ENCODE results near the gene KIAA1755.

DNA sequence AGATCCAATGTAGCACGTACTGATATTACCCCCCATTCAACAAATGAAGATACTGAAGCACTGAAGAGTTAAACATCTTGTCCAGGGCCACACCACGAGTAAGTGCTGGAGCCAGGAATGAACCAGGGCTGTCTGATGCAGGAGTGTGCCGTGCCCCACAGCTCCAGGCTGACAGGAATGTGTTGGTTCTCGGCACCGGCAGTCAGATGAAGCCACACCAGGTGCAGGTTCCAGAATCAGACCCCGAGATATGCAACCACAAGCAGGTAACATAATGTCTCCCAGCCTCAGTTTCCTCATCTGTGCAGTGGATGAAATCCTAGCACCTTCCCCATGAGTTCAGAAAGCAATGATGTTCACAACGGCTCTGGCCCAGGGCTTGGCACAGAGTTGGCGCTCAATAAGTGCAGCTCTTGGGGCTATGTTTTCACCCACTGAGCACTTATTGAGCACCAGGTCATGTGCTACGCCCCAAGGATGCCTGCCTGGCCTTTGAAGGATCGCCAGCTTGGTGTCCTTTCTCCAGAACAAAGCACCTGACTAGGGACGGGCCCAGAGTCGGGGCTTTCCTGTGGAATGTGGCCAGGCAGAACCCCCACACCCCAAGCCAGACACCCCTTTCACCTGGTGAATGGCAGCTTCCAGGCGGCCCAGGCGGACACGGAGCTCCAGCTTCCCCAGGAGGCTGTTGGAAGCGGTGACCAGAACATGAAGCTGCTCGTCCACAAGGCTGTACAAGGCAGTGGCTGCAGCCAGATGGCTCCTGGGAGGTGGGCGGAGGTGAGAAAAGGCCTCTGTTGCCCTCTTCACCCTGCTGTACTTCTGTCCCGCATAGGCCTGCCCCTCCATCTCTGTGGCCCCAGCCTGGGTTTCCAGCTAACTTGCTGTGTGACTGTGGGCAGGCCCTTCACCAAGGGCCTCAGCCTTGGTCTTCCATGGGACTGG, 41.3 kb downstream of the KIAA1755 start:
- TF ChIP-seq, protein P1, sequence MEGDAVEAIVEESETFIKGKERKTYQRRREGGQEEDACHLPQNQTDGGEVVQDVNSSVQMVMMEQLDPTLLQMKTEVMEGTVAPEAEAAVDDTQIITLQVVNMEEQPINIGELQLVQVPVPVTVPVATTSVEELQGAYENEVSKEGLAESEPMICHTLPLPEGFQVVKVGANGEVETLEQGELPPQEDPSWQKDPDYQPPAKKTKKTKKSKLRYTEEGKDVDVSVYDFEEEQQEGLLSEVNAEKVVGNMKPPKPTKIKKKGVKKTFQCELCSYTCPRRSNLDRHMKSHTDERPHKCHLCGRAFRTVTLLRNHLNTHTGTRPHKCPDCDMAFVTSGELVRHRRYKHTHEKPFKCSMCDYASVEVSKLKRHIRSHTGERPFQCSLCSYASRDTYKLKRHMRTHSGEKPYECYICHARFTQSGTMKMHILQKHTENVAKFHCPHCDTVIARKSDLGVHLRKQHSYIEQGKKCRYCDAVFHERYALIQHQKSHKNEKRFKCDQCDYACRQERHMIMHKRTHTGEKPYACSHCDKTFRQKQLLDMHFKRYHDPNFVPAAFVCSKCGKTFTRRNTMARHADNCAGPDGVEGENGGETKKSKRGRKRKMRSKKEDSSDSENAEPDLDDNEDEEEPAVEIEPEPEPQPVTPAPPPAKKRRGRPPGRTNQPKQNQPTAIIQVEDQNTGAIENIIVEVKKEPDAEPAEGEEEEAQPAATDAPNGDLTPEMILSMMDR (conservative IDR thresholded peaks at IDR 0.05; ENCODE audit: low read length) = no peak
- no peak for TF ChIP-seq EZH2phosphoT487 (IDR thresholded peaks at IDR 0.05; ENCODE audit: borderline replicate concordance)
